ENCODE results near the gene PDE4A. TPM values are rescaled to one million over a fixed set of nuclear protein-coding genes. Genes with fewer than 3 reads are reported as not detected.

Gene PDE4A
- total and polyA plus RNA-seq, 8 donors: 5.0 to 12.6 (median 9.3) TPM

- H3K4me1 ChIP-seq: peaks cover 6 to 19% (median 7%) of the 10 kb centered on the region in 3 donors
- H3K36me3 ChIP-seq: no peaks in the 10 kb centered on the region
- 23 to 34% methylated on average over 9 to 10 of the region's 10 CpGs for WGBS, 2 donors
- DNase-seq: no peak
- ATAC-seq: peak in 2 of 4 donors; percentile 2 to 9
- H3K27me3 ChIP-seq: no peaks in the 10 kb centered on the region
- no peaks in the 10 kb centered on the region for H3K9me3 ChIP-seq
- intact Hi-C loops (cut with DNase I): no loop called here
- FAIRE-seq: no peak
- peak overlapping the region in 1 of 4 donors; percentile 10 for H3K27ac ChIP-seq
- no peak for TF ChIP-seq CTCF (IDR thresholded peaks at IDR 0.05)
- peak overlapping the region; percentile 19 to 57 (median 34) for H3K4me3 ChIP-seq
Observed at GRCh38 chr19:10516671-10517286, 96.4 kb downstream of the PDE4A start.

GRCh38 chr19:10517361-10517759 lies 97.0 kb downstream of the PDE4A start, which contains the start of gene S1PR5:
Gene S1PR5, minus strand, starts transcription at chr19:10517447. Its CDS starts 2,436 bp downstream, at chr19:10515011.
- Histone ChIP-seq H3K4me3 (peak within 1 kb of the TSS; percentile 19 to 57 (median 34)), H3K27ac (peak within 1 kb of the TSS in 2 of 4 donors; percentile 5 to 10), H3K27me3 (no peaks in the 10 kb centered on the region), H3K9me3 (no peaks in the 10 kb centered on the region), H3K36me3 (no peaks in the 10 kb centered on the region), H3K4me1 (peaks cover 6 to 19% (median 7%) of the 10 kb centered on the region in 3 donors)
- ATAC-seq (peak; percentile 36 to 63 (median 56)), FAIRE-seq (no peak), DNase-seq (peak; percentile 52 to 83 (median 67))
- WGBS, 2 donors: 2 to 4% methylated on average over 27 to 39 of the region's 39 CpGs
- TF ChIP-seq CTCF (IDR thresholded peaks at IDR 0.05): no peak
- intact Hi-C loops (cut with DNase I): no loop called here

- peak in 3 of 6 donors; percentile 57 to 78 (median 73) for DNase-seq
- 1 to 3% methylated on average over 27 of the region's 27 CpGs for WGBS, 2 donors
- no peaks in the 10 kb centered on the region for H3K27me3 ChIP-seq
- FAIRE-seq: no peak
- H3K9me3 ChIP-seq: no peaks in the 10 kb centered on the region
- H3K4me1 ChIP-seq: peaks cover 6 to 19% (median 7%) of the 10 kb centered on the region in 3 donors
- no peaks in the 10 kb centered on the region for H3K36me3 ChIP-seq
- ATAC-seq: peak in 3 of 4 donors; percentile 24 to 46 (median 33)
- intact Hi-C loops (cut with DNase I): no loop called here
- H3K4me3 ChIP-seq: peak overlapping the region; percentile 19 to 57 (median 34)
- peak overlapping the region in 1 of 4 donors; percentile 5 for H3K27ac ChIP-seq
- no peak for TF ChIP-seq CTCF (IDR thresholded peaks at IDR 0.05)
Observed at GRCh38 chr19:10517760-10518443, 97.6 kb downstream of the PDE4A start.

- ATAC-seq (no peak), DNase-seq (peak in 4 of 6 donors; percentile 51 to 69 (median 58)), FAIRE-seq (no peak)
- Histone ChIP-seq H3K4me1 (peaks cover 6 to 19% (median 7%) of the 10 kb centered on the region in 3 donors), H3K4me3 (no peak overlapping the region), H3K27ac (peak overlapping the region in 1 of 4 donors; percentile 5), H3K9me3 (no peaks in the 10 kb centered on the region), H3K36me3 (no peaks in the 10 kb centered on the region), H3K27me3 (no peaks in the 10 kb centered on the region)
- WGBS, 2 donors: 14 to 18% methylated on average over 31 to 33 of the region's 33 CpGs
- intact Hi-C loops (cut with DNase I): no loop called here
- TF ChIP-seq CTCF (IDR thresholded peaks at IDR 0.05): no peak
Observed at GRCh38 chr19:10518444-10519361, 98.4 kb downstream of the PDE4A start.

Small RNAs within 50 kb of the gene (microRNA-seq; reads per million reads assigned to microRNA genes)
- 0 reads per million in 2 donors for gene MIR1181

Other genes starting within 250 kb of the PDE4A start
- gene DNMT1, start 225.6 kb upstream of the PDE4A start, total RNA-seq: 10 to 100 TPM; 11.4 to 27.5 (median 15.4) TPM
- gene DNMT1, start 225.6 kb upstream of the PDE4A start, polyA plus RNA-seq: 10 to 100 TPM; 26.4 to 28.7 TPM
- 1 to 10 TPM; 1.9 to 4.8 (median 3.0) TPM for gene S1PR2, start 189.2 kb upstream of the PDE4A start, total RNA-seq
- 1 to 10 TPM; 1.6 to 2.0 TPM for gene S1PR2, start 189.2 kb upstream of the PDE4A start, polyA plus RNA-seq
- 10 to 100 TPM in 4 of 6 donors, 1 to 10 TPM in 2; 9.9 to 17.6 (median 14.9) TPM for gene MRPL4, start 168.3 kb upstream of the PDE4A start, total RNA-seq
- 10 to 100 TPM; 23.5 to 34.4 TPM for gene MRPL4, start 168.3 kb upstream of the PDE4A start, polyA plus RNA-seq
- 10 to 100 TPM in 2 of 6 donors, 1 to 10 TPM in 4; 2.2 to 32.4 (median 5.7) TPM for gene ICAM1, start 149.4 kb upstream of the PDE4A start, total RNA-seq
- gene ICAM1, start 149.4 kb upstream of the PDE4A start, polyA plus RNA-seq: 10 to 100 TPM in 1 of 2 donors, 1 to 10 TPM in 1; 7.2 to 13.5 TPM
- gene ICAM4, start 133.6 kb upstream of the PDE4A start, total RNA-seq: under 1 TPM in 5 of 6 donors, not detected in 1; 0.13 to 0.56 (median 0.20) TPM
- gene ICAM4, start 133.6 kb upstream of the PDE4A start, polyA plus RNA-seq: under 1 TPM in 1 of 2 donors, not detected in 1; 0.27 TPM
- gene ICAM5, start 130.6 kb upstream of the PDE4A start, total RNA-seq: under 1 TPM in 5 of 6 donors, not detected in 1; 0.08 to 0.22 (median 0.17) TPM
- under 1 TPM; 0.26 to 0.30 TPM for gene ICAM5, start 130.6 kb upstream of the PDE4A start, polyA plus RNA-seq
- gene ZGLP1, start 110.7 kb upstream of the PDE4A start, total RNA-seq: 1 to 10 TPM in 4 of 6 donors, under 1 TPM in 2; 0.91 to 3.0 (median 1.5) TPM
- gene ZGLP1, start 110.7 kb upstream of the PDE4A start, polyA plus RNA-seq: 10 to 100 TPM; 37.6 to 44.0 TPM
- gene FDX2, start 104.5 kb upstream of the PDE4A start, total RNA-seq: 10 to 100 TPM in 2 of 6 donors, 1 to 10 TPM in 4; 5.5 to 10.9 (median 8.7) TPM
- gene FDX2, start 104.5 kb upstream of the PDE4A start, polyA plus RNA-seq: 10 to 100 TPM; 25.0 to 30.3 TPM
- gene RAVER1, start 87.0 kb upstream of the PDE4A start, total RNA-seq: 10 to 100 TPM in 4 of 6 donors, 1 to 10 TPM in 2; 6.0 to 17.3 (median 13.6) TPM
- 1 to 10 TPM; 9.4 TPM for gene RAVER1, start 87.0 kb upstream of the PDE4A start, polyA plus RNA-seq
- gene ICAM3, start 80.9 kb upstream of the PDE4A start, total RNA-seq: 10 to 100 TPM in 1 of 6 donors, 1 to 10 TPM in 5; 5.7 to 13.8 (median 7.1) TPM
- 1 to 10 TPM; 5.2 TPM for gene ICAM3, start 80.9 kb upstream of the PDE4A start, polyA plus RNA-seq
- gene TYK2, start 40.0 kb upstream of the PDE4A start, total RNA-seq: 10 to 100 TPM; 42.5 to 90.3 (median 53.3) TPM
- 100 to 1,000 TPM; 203 to 302 TPM for gene TYK2, start 40.0 kb upstream of the PDE4A start, polyA plus RNA-seq
- gene CDC37, start 17.0 kb upstream of the PDE4A start, total RNA-seq: 10 to 100 TPM; 41.3 to 61.0 (median 48.5) TPM
- gene CDC37, start 17.0 kb upstream of the PDE4A start, polyA plus RNA-seq: 100 to 1,000 TPM; 226 to 266 TPM
- 10 to 100 TPM; 25.2 to 36.4 (median 32.3) TPM for gene KEAP1, start 82.8 kb downstream of the PDE4A start, total RNA-seq
- 10 to 100 TPM; 40.9 to 48.6 TPM for gene KEAP1, start 82.8 kb downstream of the PDE4A start, polyA plus RNA-seq
- 1 to 10 TPM in 2 of 6 donors, under 1 TPM in 4; 0.32 to 1.3 (median 0.63) TPM for gene S1PR5, start 96.9 kb downstream of the PDE4A start, total RNA-seq
- under 1 TPM; 0.21 to 0.38 TPM for gene S1PR5, start 96.9 kb downstream of the PDE4A start, polyA plus RNA-seq
- gene ATG4D, start 123.4 kb downstream of the PDE4A start, total RNA-seq: 10 to 100 TPM; 12.9 to 26.9 (median 20.5) TPM
- gene ATG4D, start 123.4 kb downstream of the PDE4A start, polyA plus RNA-seq: 10 to 100 TPM; 35.2 to 62.1 TPM
- gene KRI1, start 145.5 kb downstream of the PDE4A start, total RNA-seq: 10 to 100 TPM in 4 of 6 donors, 1 to 10 TPM in 2; 8.0 to 15.8 (median 13.5) TPM
- gene KRI1, start 145.5 kb downstream of the PDE4A start, polyA plus RNA-seq: 10 to 100 TPM; 34.7 to 41.8 TPM
- gene CDKN2D, start 148.4 kb downstream of the PDE4A start, total RNA-seq: 1 to 10 TPM; 1.4 to 3.3 (median 2.1) TPM
- gene CDKN2D, start 148.4 kb downstream of the PDE4A start, polyA plus RNA-seq: 1 to 10 TPM; 3.8 to 9.1 TPM
- gene AP1M2, start 166.8 kb downstream of the PDE4A start, total RNA-seq: 10 to 100 TPM; 32.2 to 48.6 (median 39.7) TPM
- 10 to 100 TPM; 55.3 to 57.6 TPM for gene AP1M2, start 166.8 kb downstream of the PDE4A start, polyA plus RNA-seq
- 10 to 100 TPM; 32.7 to 69.0 (median 48.4) TPM for gene SLC44A2, start 205.0 kb downstream of the PDE4A start, total RNA-seq
- gene SLC44A2, start 205.0 kb downstream of the PDE4A start, polyA plus RNA-seq: 10 to 100 TPM; 42.8 to 61.5 TPM
- 100 to 1,000 TPM in 4 of 6 donors, 10 to 100 TPM in 2; 70.5 to 126 (median 109) TPM for gene ILF3, start 233.8 kb downstream of the PDE4A start, total RNA-seq
- 100 to 1,000 TPM; 109 to 129 TPM for gene ILF3, start 233.8 kb downstream of the PDE4A start, polyA plus RNA-seq

All from pancreas (tissue), 10 donors.